Muscle layer of colon (tissue), 2 donors: ENCODE measurements around the gene SLC22A23.
A peak's percentile ranks its signal among the peaks of the same experiment; 100 is the strongest.

Experiments
- H3K27ac ChIP-seq: one replicate; pipeline ENCODE4 v1.7.0; 2013; ENCODE audit warnings: low read depth, mild to moderate bottlenecking, low read length, moderate library complexity
- H3K27me3 ChIP-seq, 2 donors: one replicate each; pipeline ENCODE4 v1.7.0; 2013; ENCODE audit warnings: low read length in 2 of 2, mild to moderate bottlenecking in 2 of 2; ENCODE audit not compliant: insufficient read depth in 2 of 2, control insufficient read depth in 1 of 2
- H3K36me3 ChIP-seq: one replicate; pipeline ENCODE4 v1.7.0; 2013; ENCODE audit warnings: mild to moderate bottlenecking, low read length; ENCODE audit not compliant: insufficient read depth
- H3K4me1 ChIP-seq: one replicate; pipeline ENCODE4 v1.7.0; 2013; ENCODE audit warnings: mild to moderate bottlenecking, low read length; ENCODE audit not compliant: insufficient read depth
- H3K4me3 ChIP-seq, 2 donors: one replicate each; pipeline ENCODE4 v1.7.0; 2013; ENCODE audit warnings: low read length in 2 of 2, low read depth in 1 of 2, mild to moderate bottlenecking in 1 of 2, moderate library complexity in 1 of 2
- H3K9ac ChIP-seq: one replicate; pipeline ENCODE4 v1.7.0; 2013; ENCODE audit warnings: low read length
- H3K9me3 ChIP-seq: one replicate; pipeline ENCODE4 v1.7.0; 2013; ENCODE audit warnings: mild to moderate bottlenecking, low read length
- donor health status: abdominal sarcoma.
- donor health status: Adenocarcinoma of cecum.

The SLC22A23 gene

DNA sequence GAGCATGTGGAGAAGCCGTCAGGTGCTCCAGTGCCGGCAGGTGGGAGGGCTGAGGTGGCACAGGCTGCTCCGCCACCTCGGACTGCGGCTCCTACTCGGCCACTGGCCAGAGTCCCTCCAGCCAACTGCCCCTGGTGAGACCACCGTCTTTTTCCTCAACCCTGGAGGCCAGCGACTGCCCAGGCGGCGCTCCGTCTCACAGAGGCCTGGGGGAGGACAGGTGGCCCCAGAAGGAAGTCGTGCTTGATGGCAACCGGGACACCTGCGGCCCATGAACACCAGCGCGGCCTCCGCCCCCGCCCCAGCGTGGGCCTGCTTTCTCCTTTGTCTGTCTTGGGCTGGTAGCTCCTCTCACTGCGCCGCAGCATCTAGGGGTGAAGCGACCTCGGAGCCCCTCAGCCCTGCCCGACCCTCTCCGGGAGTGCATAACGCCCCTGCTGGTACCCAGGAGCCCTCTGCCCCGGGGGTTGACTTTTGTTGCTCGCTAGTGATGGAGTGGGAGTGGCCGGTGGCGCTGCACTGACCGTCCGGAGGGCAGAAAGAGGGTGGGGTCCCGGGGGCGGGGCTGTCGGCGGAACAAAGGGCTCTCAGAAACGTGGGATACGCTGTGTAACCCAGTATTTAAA is 228.7 kb downstream of the SLC22A23 start:
- Histone ChIP-seq H3K4me1 (peaks cover 48% of the 10 kb centered on the region), H3K9ac (no peak overlapping the region), H3K27me3 (peaks cover 39 to 46% of the 10 kb centered on the region in 2 donors)

DNA sequence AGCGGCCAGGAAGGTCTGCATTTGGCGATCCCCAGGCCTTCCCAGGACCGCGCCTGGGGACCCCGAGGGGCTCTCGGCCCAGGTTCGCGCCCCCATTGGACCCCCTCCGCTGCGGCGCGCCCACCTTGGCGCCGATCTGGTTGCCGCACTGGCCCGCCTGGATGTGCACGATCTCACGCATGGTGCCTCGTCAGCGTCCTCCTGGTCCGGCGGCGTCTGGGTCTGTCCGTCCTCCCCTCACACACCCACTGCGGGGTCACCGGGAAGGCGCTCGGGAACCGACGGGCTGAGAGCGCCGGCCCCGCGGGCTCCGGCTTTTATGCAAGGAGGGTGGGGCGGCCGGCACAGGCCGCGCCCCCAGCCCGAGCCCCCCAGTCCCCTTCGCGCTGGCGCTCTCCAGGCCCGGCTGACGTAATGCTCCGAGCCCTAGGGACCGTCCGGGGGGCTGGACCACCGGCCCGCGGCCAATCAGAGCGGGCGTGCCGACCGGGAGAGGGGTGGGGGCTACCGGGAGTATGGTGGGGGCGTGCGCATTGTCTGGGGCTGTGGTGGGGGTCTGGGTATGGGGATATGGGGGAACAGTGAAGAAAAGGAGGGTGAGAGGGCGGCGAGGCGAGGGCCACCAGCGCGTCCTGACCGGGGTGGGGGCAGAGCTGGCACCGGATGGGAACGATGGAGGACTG is 229.3 kb downstream of the SLC22A23 start, which contains the start of gene TUBB2B:
Gene TUBB2B (minus strand): TSS at position 291 of the 683 bp plus-strand sequence. CDS start 110 bp downstream, at position 181.
- Histone ChIP-seq H3K36me3 (no peaks in the 10 kb centered on the region), H3K9me3 (no peaks in the 10 kb centered on the region), H3K9ac (no peak within 1 kb of the TSS), H3K4me1 (peaks cover 47% of the 10 kb centered on the region), H3K27ac (peak within 1 kb of the TSS; percentile 31), H3K4me3 (peak within 1 kb of the TSS; percentile 65 to 67), H3K27me3 (peaks cover 39 to 46% of the 10 kb centered on the region in 2 donors)

More for the DNA sequence above, 228.7 kb downstream of the SLC22A23 start:
- Histone ChIP-seq H3K4me3 (peak overlapping the region; percentile 65 to 67), H3K27ac (no peak overlapping the region), H3K36me3 (no peaks in the 10 kb centered on the region), H3K9me3 (no peaks in the 10 kb centered on the region)

DNA sequence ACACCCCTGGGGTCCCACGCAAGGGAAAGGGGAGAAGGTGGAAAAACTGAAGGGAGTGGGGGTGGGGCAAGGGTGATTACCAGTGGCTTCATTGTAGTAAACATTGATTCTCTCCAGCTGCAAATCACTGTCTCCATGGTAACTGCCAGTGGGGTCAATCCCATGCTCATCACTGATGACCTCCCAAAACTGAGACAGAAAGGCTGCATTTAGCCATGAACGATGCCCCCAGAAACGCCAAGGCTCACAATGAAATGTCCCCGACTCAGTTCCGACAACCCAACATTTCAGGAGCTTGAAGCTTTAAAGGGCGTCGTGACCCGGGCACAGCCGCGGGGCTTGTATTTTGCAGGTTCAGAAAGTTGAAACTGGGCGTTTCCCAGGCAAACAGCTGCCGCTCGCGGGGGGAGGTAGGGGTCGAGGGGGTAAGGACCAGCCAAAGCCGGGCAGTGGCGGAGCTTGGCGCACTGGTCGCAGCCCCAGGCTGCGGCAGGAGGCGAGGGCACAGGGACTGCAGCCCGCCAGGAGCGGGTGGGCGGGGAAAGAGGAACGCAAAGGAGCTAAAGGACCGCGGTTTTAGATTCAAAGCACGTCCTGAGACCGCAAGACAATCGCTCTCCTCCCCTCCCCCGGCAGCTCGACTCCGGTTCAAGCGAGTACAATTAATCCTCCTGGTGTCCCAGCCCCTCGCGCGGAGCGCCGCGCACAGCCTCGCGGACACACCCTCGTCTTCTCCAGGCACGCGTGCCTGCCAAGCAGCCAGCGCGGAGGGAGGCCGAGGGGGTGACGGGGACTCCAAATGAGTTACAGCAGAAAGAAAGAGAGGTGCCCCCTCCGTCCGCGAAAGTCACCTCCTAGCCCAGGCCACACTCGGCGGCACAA is 230.1 kb downstream of the SLC22A23 start:
- Histone ChIP-seq H3K36me3 (no peaks in the 10 kb centered on the region), H3K4me3 (peak overlapping the region; percentile 65 to 67), H3K27ac (peak overlapping the region; percentile 31), H3K27me3 (peaks cover 33 to 46% of the 10 kb centered on the region in 2 donors), H3K9ac (no peak overlapping the region), H3K4me1 (peaks cover 39% of the 10 kb centered on the region), H3K9me3 (no peaks in the 10 kb centered on the region)

DNA sequence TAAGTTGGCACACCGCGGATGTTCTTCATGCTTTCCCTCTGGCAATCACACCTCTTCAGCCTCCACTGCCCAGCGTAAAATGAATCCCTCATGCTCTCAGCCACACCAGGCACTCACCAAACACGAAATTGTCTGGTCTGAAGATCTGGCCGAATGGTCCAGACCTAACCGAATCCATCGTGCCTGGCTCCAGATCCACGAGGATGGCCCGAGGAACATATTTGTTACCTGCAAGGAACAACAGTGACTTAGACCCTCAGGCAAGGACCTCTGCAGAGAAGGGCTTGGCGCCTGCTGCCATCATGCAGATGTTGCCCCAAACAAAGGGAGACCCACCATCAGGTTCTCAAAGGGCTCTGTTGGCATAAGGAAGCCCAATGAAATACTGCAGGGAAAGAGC is 230.8 kb downstream of the SLC22A23 start:
- Histone ChIP-seq H3K27ac (no peak overlapping the region), H3K4me3 (no peak overlapping the region), H3K36me3 (no peaks in the 10 kb centered on the region), H3K9ac (no peak overlapping the region), H3K9me3 (no peaks in the 10 kb centered on the region), H3K27me3 (peaks cover 29 to 43% of the 10 kb centered on the region in 2 donors), H3K4me1 (peaks cover 35% of the 10 kb centered on the region)

DNA sequence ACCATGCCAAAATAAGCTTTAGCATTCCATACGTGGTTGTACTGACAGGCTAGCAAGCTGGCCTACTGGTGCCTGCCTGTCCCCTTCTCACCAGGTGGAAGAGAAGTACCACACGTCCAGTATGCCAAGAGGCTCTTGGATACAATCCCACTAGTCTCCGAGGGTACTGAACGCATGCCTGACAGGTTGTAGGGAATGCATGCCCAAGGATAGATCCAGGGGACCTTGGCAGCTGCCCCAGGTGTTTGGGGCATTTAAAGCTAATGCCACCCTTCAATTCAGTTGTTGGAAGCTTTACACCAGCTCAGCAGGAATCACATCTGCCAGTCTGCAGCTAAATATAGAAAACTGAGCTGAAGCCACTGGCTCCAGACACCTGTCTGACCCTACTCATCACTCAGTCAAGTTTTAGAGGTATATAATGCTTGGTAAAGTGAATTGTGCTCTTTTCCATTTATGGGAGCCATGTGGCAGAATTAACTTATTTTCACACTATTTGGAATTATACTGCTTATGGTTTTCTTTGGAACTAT is 234.3 kb downstream of the SLC22A23 start:
- Histone ChIP-seq H3K27me3 (peaks cover 0 to 10% of the 10 kb centered on the region in 2 donors), H3K4me3 (no peak overlapping the region), H3K9ac (no peak overlapping the region), H3K27ac (no peak overlapping the region), H3K36me3 (no peaks in the 10 kb centered on the region), H3K9me3 (no peaks in the 10 kb centered on the region), H3K4me1 (peaks cover 9% of the 10 kb centered on the region)

DNA sequence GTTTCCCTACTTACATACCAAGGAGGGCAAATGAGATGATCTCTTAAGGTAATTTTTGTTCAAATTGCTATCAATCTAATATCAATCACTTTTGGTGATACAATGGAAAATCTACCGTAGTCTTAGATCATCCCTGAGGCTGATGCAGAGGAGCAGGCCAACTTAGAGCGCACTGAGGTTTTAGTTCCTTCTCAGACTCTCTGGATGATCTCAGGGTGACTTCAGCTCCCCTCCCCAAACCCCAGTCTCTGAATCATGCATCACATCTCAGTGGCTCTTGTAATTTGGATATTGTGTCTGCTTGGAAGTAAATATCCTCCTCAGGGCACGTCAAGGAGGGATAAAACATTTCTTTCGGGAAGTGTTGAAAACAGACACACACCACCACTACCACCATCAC is 235.3 kb downstream of the SLC22A23 start:
- Histone ChIP-seq H3K4me1 (peaks cover under 1% of the 10 kb centered on the region), H3K36me3 (no peaks in the 10 kb centered on the region), H3K9me3 (no peaks in the 10 kb centered on the region), H3K4me3 (no peak overlapping the region), H3K27ac (no peak overlapping the region), H3K9ac (no peak overlapping the region), H3K27me3 (no peaks in the 10 kb centered on the region)

DNA sequence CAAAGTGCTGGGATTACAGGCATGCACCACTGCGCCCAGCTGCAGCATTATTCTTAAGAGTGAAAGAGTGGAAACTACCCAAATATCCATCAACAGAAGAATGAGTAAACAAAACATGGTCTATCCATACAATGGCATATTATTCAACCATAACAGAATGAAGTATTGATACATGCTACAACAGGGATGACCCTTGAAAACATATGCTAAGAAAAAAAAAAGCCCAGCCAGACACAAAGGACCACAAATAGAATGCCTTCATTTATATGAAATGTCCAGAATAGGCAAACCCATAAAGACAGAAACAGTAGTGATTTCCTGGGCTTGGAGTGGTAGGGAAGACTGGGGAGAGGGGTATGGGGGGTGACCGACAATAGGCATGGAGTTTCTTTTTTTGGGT is 236.5 kb downstream of the SLC22A23 start:
- no peaks in the 10 kb centered on the region for H3K36me3 ChIP-seq
- no peak overlapping the region for H3K27ac ChIP-seq
- no peaks in the 10 kb centered on the region for H3K27me3 ChIP-seq
- H3K4me1 ChIP-seq, result no peaks in the 10 kb centered on the region
- H3K9ac ChIP-seq, result no peak overlapping the region
- H3K9me3 ChIP-seq, result no peaks in the 10 kb centered on the region
- H3K4me3 ChIP-seq, result no peak overlapping the region
